ENCODE measurements around the gene KCNMA1. TPM values are rescaled to one million over a fixed set of nuclear protein-coding genes. Genes with fewer than 3 reads are reported as not detected.

Gene KCNMA1
- polyA plus RNA-seq, 1 of the 3 experiments (the other 2 are of a cell fraction), result 107 TPM

DNA sequence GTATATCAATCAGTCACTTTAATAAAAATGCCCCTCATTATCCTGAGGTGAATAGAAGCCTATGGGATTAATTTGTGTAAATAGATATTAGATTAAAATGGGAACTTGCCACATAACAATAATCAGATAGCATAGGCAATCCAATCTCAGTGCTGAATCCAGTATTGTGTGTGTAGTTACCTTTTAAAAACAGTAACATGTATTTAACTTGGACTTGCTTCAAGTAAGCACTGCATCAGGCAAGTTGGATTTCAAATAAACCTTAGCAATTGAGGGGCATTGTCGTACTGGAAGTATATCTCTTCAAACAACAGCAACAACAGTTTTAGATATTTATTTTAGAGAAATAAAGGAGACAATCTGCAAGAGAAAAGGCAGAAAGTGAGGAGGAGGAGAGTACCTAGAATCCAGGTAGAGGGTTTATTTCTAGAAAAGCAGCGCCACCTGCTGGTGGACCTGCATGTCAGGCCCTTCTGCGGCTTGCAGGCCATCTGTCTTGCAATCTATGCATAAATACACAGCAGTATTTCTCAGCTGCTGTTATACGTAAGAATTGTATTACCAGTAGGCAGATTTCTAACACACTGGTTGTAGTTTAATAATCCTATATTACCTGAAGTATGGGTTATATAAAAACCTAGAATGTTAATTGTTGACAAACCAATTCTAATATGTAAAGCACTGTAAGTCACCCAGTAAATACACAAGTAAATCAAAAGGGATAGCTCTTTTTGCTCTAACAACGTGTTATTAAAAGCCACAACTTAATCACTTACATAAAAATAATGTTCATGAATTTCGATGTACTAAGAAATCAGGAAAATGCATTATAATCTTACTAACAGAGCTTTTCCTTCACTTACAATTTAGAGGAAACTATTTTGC, 652.8 kb downstream of the KCNMA1 start:
- H3K4me2 ChIP-seq, result no peak overlapping the region
- peak overlapping the region in 1 of 2 experiments; percentile 17; a peak in 1 of 4 replicates for H3K4me3 ChIP-seq (ENCODE audit: low read depth in 2 of 2, low read length in 1 of 2)
- ChIA-PET POLR2A (interaction anchor here (1.2 kb wide), 1 partner anchor 14 kb away, joined by 5 read pairs; no protein-coding TSS in a partner anchor), CTCF (interaction anchor here (0.6 to 3.6 kb wide), 53 partner anchors 9 to 1751 kb away, joined by 3 to 49 read pairs (median 4); partner anchors contain the start of gene ZNF503)
- H3K27ac ChIP-seq (ENCODE audit: low read depth in 2 of 2, low read length in 1 of 2), result peak overlapping the region in 1 of 2 experiments; percentile 90; a peak in 2 of 4 replicates
- H3K36me3 ChIP-seq (replicated peaks in 1 of 2; ENCODE audit: control insufficient read depth in 1 of 2, insufficient read depth in 2 of 2, low read length in 1 of 2), result peaks cover 0 to 4% of the 10 kb centered on the region in 2 experiments
- H3K79me2 ChIP-seq (ENCODE audit: insufficient read depth), result no peaks in the 10 kb centered on the region
- H3K4me1 ChIP-seq (ENCODE audit: control insufficient read depth in 1 of 2, insufficient read depth in 2 of 2, low read depth in 1 of 2, low read length in 1 of 2), result peaks cover 0 to 21% of the 10 kb centered on the region in 2 experiments; a peak in 2 of 4 replicates
- H3K27me3 ChIP-seq (ENCODE audit: insufficient read depth), result no peaks in the 10 kb centered on the region
- no peaks in the 10 kb centered on the region for H3K9me3 ChIP-seq
- WGBS (ENCODE audit: low lambda C conversion rate), result 19% methylated on average over 6 of the region's 6 CpGs
- H2AFZ ChIP-seq (ENCODE audit: low read depth), result no peak overlapping the region
- no peaks in the 10 kb centered on the region for H4K20me1 ChIP-seq (ENCODE audit: insufficient read depth)
- H3K9ac ChIP-seq, result no peak overlapping the region
- DNase-seq, result peak; percentile 57
- TF ChIP-seq RCOR1 (IDR thresholded peaks at IDR 0.05; ENCODE audit: low read length), result peak; percentile 26; the same call in 1 of the 2 replicates
- TF ChIP-seq SMC3 (IDR thresholded peaks at IDR 0.05; ENCODE audit: low read depth, low read length), result peak; percentile 77
- TF ChIP-seq, protein P1, sequence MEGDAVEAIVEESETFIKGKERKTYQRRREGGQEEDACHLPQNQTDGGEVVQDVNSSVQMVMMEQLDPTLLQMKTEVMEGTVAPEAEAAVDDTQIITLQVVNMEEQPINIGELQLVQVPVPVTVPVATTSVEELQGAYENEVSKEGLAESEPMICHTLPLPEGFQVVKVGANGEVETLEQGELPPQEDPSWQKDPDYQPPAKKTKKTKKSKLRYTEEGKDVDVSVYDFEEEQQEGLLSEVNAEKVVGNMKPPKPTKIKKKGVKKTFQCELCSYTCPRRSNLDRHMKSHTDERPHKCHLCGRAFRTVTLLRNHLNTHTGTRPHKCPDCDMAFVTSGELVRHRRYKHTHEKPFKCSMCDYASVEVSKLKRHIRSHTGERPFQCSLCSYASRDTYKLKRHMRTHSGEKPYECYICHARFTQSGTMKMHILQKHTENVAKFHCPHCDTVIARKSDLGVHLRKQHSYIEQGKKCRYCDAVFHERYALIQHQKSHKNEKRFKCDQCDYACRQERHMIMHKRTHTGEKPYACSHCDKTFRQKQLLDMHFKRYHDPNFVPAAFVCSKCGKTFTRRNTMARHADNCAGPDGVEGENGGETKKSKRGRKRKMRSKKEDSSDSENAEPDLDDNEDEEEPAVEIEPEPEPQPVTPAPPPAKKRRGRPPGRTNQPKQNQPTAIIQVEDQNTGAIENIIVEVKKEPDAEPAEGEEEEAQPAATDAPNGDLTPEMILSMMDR (IDR thresholded peaks at IDR 0.05), result peak; percentile 99
- TF ChIP-seq FOXJ3 (CRISPR knock-in tag; IDR thresholded peaks at IDR 0.05), result no peak
- TF ChIP-seq TEAD4 (IDR thresholded peaks at IDR 0.05; ENCODE audit: borderline replicate concordance, insufficient read depth), result no peak
- TF ChIP-seq GATA2 (CRISPR knock-in tag; IDR thresholded peaks at IDR 0.05), result peak; percentile 57
- TF ChIP-seq GABPA (IDR thresholded peaks at IDR 0.05; ENCODE audit: low read depth), result no peak
- peak in 1 of 2 experiments; percentile 44; a peak in 1 of 4 replicates for TF ChIP-seq EP300 (IDR thresholded peaks at IDR 0.05; ENCODE audit: borderline replicate concordance in 1 of 2, low read depth in 1 of 2, low read length in 1 of 2)
- TF ChIP-seq RAD21 (IDR thresholded peaks at IDR 0.05; ENCODE audit: low read length), result peak; percentile 95
- peak; percentile 61; the same call in 1 of the 2 replicates for TF ChIP-seq MXI1 (IDR thresholded peaks at IDR 0.05; ENCODE audit: low read depth, low read length)
- TF ChIP-seq CHD2 (IDR thresholded peaks at IDR 0.05; ENCODE audit: low read length, partially characterized antibody), result peak; percentile 23
- no peaks in the 10 kb centered on the region for H3F3A ChIP-seq (replicated peaks; ENCODE audit: insufficient read depth)
- H3K9me2 ChIP-seq, result no peaks in the 10 kb centered on the region

DNA sequence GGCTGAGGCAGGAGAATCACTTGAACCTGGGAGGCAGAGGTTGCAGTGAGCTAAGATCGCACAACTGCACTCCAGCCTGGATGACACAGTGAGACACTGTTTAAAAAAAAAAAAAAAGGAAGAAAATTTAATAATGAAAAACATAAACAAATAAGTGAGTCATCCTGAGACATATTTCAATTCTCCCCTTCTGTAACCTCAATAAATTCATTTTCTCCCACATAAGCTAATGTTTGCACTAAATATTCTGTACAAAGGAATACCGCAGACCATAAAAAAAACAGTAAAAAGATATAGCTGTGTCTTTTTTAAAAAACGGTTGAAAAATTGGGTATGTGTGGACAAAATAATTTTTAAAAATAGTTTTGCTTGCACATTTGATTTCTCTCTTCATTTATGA, 654.0 kb downstream of the KCNMA1 start:
- Histone ChIP-seq H3K4me1 (ENCODE audit: control insufficient read depth in 1 of 2, insufficient read depth in 2 of 2, low read depth in 1 of 2, low read length in 1 of 2) (peaks cover 0 to 26% of the 10 kb centered on the region in 2 experiments; a peak in 2 of 4 replicates), H3K9ac (no peak overlapping the region), H4K20me1 (ENCODE audit: insufficient read depth) (no peaks in the 10 kb centered on the region), H3K9me2 (no peaks in the 10 kb centered on the region), H3K4me2 (no peak overlapping the region), H3F3A (replicated peaks; ENCODE audit: insufficient read depth) (no peaks in the 10 kb centered on the region), H3K27me3 (ENCODE audit: insufficient read depth) (no peaks in the 10 kb centered on the region), H3K36me3 (replicated peaks in 1 of 2; ENCODE audit: control insufficient read depth in 1 of 2, insufficient read depth in 2 of 2, low read length in 1 of 2) (no peaks in the 10 kb centered on the region), H3K9me3 (no peaks in the 10 kb centered on the region), H2AFZ (ENCODE audit: low read depth) (no peak overlapping the region), H3K4me3 (ENCODE audit: low read depth in 2 of 2, low read length in 1 of 2) (no peak overlapping the region), H3K79me2 (ENCODE audit: insufficient read depth) (no peaks in the 10 kb centered on the region), H3K27ac (ENCODE audit: low read depth in 2 of 2, low read length in 1 of 2) (peak overlapping the region in 1 of 2 experiments; percentile 76; a peak in 1 of 4 replicates)
- WGBS (ENCODE audit: low lambda C conversion rate), result 83% methylated on average over 3 of the region's 3 CpGs
- ChIA-PET POLR2A (interaction anchor here (2.1 kb wide), 1 partner anchor 12 kb away, joined by 11 read pairs; no protein-coding TSS in a partner anchor), CTCF (interaction anchor here (0.7 to 3.6 kb wide), 11 partner anchors 12 to 1872 kb away, joined by 3 to 49 read pairs (median 3); partner anchors contain the start of genes SAMD8 and ZNF503)
- no peak for DNase-seq
- TF ChIP-seq EP300 (IDR thresholded peaks at IDR 0.05; ENCODE audit: borderline replicate concordance in 1 of 2, low read depth in 1 of 2, low read length in 1 of 2) (no peak), FOXJ3 (CRISPR knock-in tag; IDR thresholded peaks at IDR 0.05) (no peak), GABPA (IDR thresholded peaks at IDR 0.05; ENCODE audit: low read depth) (no peak), RXRA (IDR thresholded peaks at IDR 0.05; ENCODE audit: borderline replicate concordance, low read depth) (no peak), EZH2phosphoT487 (IDR thresholded peaks at IDR 0.05; ENCODE audit: borderline replicate concordance, low read depth) (no peak), MXI1 (IDR thresholded peaks at IDR 0.05; ENCODE audit: low read depth, low read length) (no peak), RAD21 (IDR thresholded peaks at IDR 0.05; ENCODE audit: low read length) (no peak), JUND (IDR thresholded peaks at IDR 0.05) (no peak), NRF1 (IDR thresholded peaks at IDR 0.05; ENCODE audit: low read depth, low read length) (no peak), TEAD4 (IDR thresholded peaks at IDR 0.05; ENCODE audit: borderline replicate concordance, insufficient read depth) (no peak)
- TF ChIP-seq, protein P2, sequence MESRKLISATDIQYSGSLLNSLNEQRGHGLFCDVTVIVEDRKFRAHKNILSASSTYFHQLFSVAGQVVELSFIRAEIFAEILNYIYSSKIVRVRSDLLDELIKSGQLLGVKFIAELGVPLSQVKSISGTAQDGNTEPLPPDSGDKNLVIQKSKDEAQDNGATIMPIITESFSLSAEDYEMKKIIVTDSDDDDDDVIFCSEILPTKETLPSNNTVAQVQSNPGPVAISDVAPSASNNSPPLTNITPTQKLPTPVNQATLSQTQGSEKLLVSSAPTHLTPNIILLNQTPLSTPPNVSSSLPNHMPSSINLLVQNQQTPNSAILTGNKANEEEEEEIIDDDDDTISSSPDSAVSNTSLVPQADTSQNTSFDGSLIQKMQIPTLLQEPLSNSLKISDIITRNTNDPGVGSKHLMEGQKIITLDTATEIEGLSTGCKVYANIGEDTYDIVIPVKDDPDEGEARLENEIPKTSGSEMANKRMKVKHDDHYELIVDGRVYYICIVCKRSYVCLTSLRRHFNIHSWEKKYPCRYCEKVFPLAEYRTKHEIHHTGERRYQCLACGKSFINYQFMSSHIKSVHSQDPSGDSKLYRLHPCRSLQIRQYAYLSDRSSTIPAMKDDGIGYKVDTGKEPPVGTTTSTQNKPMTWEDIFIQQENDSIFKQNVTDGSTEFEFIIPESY (IDR thresholded peaks at IDR 0.05; ENCODE audit: borderline replicate concordance, low read depth), result no peak

Measured in SK-N-SH (cell line).